Endothelial cell of umbilical vein (primary cell): ENCODE measurements around the gene CDKN2D. TPM values are rescaled to one million over a fixed set of nuclear protein-coding genes. Genes with fewer than 3 reads are reported as not detected.
"Not testable (repeated sequence)": the region's sequence is repeated elsewhere in the genome, so short reads cannot be mapped to it uniquely, and the experiment has no call there.

Experiments
- BruUV-seq: library from RNA; stranded (reverse); fragments of 400-500 nt; replicated peaks from 2 replicates; lab custom pipeline; 2021; lab: Mats Ljungman, UMichigan
- CTCF ChIA-PET: fragments of 300-600, 350-600 bp; sonication (Branson Sonifier 250); formaldehyde crosslinking; loops from one replicate; lab custom pipeline; 2021; ENCODE audit warnings: antibody characterized with exemption, inconsistent platforms; lab: Charles Lee
- POLR2A ChIA-PET: fragments of 300-600, 350-600 bp; sonication (Branson Sonifier 250); formaldehyde crosslinking; loops from one replicate; lab custom pipeline; 2021; ENCODE audit warnings: antibody characterized with exemption, inconsistent platforms; lab: Charles Lee
- DNase-seq: peaks from one replicate; pipeline ENCODE4 v3.0.0-alpha.2; 2011; ENCODE audit warnings: low read depth, low spot score
- FAIRE-seq: peaks from 2 replicates; lab custom pipeline; 2011; peaks lifted over from hg19 to GRCh38; lab: Jason Lieb, UNC
- H2AFZ ChIP-seq: 2 replicates; pipeline ENCODE4 v1.6.0; 2012; ENCODE audit warnings: low read depth, low read length, control low read depth, inconsistent platforms
- H3K27ac ChIP-seq: 2 replicates; pipeline ENCODE4 v1.5.1; 2011; ENCODE audit warnings: low read depth, mild to moderate bottlenecking, control low read depth, low read length, moderate library complexity; ENCODE audit not compliant: insufficient read depth
- H3K27me3 ChIP-seq, 2 experiments: 2 replicates each; pipeline versions ENCODE4 v1.6.0 to v1.6.1; 2011; ENCODE audit warnings: low read length in 2 of 2, mixed read lengths in 1 of 2; ENCODE audit not compliant: control insufficient read depth in 2 of 2, insufficient read depth in 2 of 2
- H3K36me3 ChIP-seq, 2 experiments: 2 replicates in 1 of 2; 3 replicates in 1 of 2; pipeline ENCODE4 v1.5.1; 2011; ENCODE audit warnings: low read length in 2 of 2, mild to moderate bottlenecking in 1 of 2, moderate library complexity in 1 of 2; ENCODE audit not compliant: control insufficient read depth in 2 of 2, insufficient read depth in 2 of 2; ENCODE audit errors: extremely low read depth in 1 of 2
- H3K4me1 ChIP-seq: 3 replicates; pipeline ENCODE4 v1.5.1; 2011; ENCODE audit warnings: mild to moderate bottlenecking, low read length; ENCODE audit not compliant: control insufficient read depth, insufficient read depth; ENCODE audit errors: extremely low read depth
- H3K4me2 ChIP-seq: 2 replicates; pipeline ENCODE4 v1.6.1; 2011; ENCODE audit warnings: low read length, control low read depth, mixed read lengths; ENCODE audit not compliant: insufficient read depth
- H3K4me3 ChIP-seq, 3 experiments: fragments of 200-600 bp in 1 of 3; sonication (generic), shearing (Covaris generic) in 1 of 3; replicated peaks in 1 of 3; 2 replicates each; pipeline ENCODE4 v1.5.1; 2011 to 2016; ENCODE audit warnings: control low read depth in 3 of 3, low read length in 3 of 3, mild to moderate bottlenecking in 2 of 3, inconsistent platforms in 1 of 3, low read depth in 1 of 3, moderate library complexity in 1 of 3; ENCODE audit not compliant: insufficient read depth in 1 of 3
- H3K79me2 ChIP-seq: 2 replicates; pipeline ENCODE4 v1.6.0; 2012; ENCODE audit warnings: low read length, inconsistent platforms; ENCODE audit not compliant: control insufficient read depth, insufficient read depth
- H3K9ac ChIP-seq: replicated peaks from 2 replicates; pipeline ENCODE3; 2011; ENCODE audit warnings: low read length, control low read depth; ENCODE audit not compliant: insufficient read depth; ENCODE audit errors: extremely low read depth
- H3K9me1 ChIP-seq: replicated peaks from 3 replicates; pipeline ENCODE4 v1.6.0; 2011; ENCODE audit warnings: mild to moderate bottlenecking, low read length; ENCODE audit not compliant: control insufficient read depth, insufficient read depth; ENCODE audit errors: extremely low read depth
- H3K9me3 ChIP-seq: replicated peaks from 2 replicates; pipeline ENCODE4 v1.5.1; 2012; ENCODE audit warnings: low read length, inconsistent platforms; ENCODE audit not compliant: control insufficient read depth, insufficient read depth
- H4K20me1 ChIP-seq: replicated peaks from 2 replicates; pipeline ENCODE3; 2011; ENCODE audit warnings: mild to moderate bottlenecking, low read length; ENCODE audit not compliant: control insufficient read depth, insufficient read depth; ENCODE audit errors: extremely low read depth
- CTCF ChIP-seq, 2 donors: IDR thresholded peaks; 1 replicate in 1 of 2; 2 replicates in 1 of 2; pipeline ENCODE4 v1.5.1; 2011; ENCODE audit warnings: low read length in 2 of 2, mild to moderate bottlenecking in 2 of 2, moderate library complexity in 2 of 2, control low read depth in 1 of 2, inconsistent platforms in 1 of 2, low read depth in 1 of 2; ENCODE audit not compliant: insufficient read depth in 1 of 2; ENCODE audit errors: extremely low read depth in 1 of 2
- EZH2 ChIP-seq: IDR thresholded peaks from 2 replicates; pipeline ENCODE4 v1.6.1; 2012; ENCODE audit warnings: borderline replicate concordance, low read depth, mild to moderate bottlenecking, moderate library complexity, low read length, inconsistent platforms; ENCODE audit not compliant: severe bottlenecking
- FOS ChIP-seq: IDR thresholded peaks from 2 replicates; pipeline ENCODE4 v1.6.1; 2011; ENCODE audit warnings: mild to moderate bottlenecking, low read length, moderate library complexity, borderline replicate concordance; ENCODE audit not compliant: insufficient read depth
- GATA2 ChIP-seq: IDR thresholded peaks from 2 replicates; pipeline ENCODE4 v1.7.0; 2011; ENCODE audit warnings: low read depth, mild to moderate bottlenecking, moderate library complexity, mixed read lengths, low read length; ENCODE audit not compliant: insufficient read length, insufficient read depth
- JUN ChIP-seq: IDR thresholded peaks from 2 replicates; pipeline ENCODE4 v1.6.1; 2011; ENCODE audit warnings: borderline replicate concordance, low read depth; ENCODE audit not compliant: insufficient read length, insufficient read depth
- MYC ChIP-seq: IDR thresholded peaks from one replicate; pipeline ENCODE4 v1.6.1; 2011; ENCODE audit warnings: mild to moderate bottlenecking, low read depth, low read length
- POLR2A ChIP-seq: IDR thresholded peaks from 2 replicates; pipeline ENCODE4 v1.6.1; 2012; ENCODE audit warnings: low read depth, mild to moderate bottlenecking, control low read depth, low read length
- POLR2AphosphoS5 ChIP-seq: IDR thresholded peaks from 2 replicates; pipeline ENCODE4 v1.6.1; 2012; ENCODE audit warnings: low read depth, mild to moderate bottlenecking, control low read depth, low read length, moderate library complexity; ENCODE audit not compliant: insufficient read depth
- dilution Hi-C: fragments of 300-500 bp; cut with MboI; formaldehyde crosslinking; loops from one replicate; pipeline ENCODE4 v1.15.0; 2019; ENCODE audit warnings: low sequenced_read_pairs; ENCODE audit not compliant: extremely low pct_ligation_motif_present
- intact Hi-C: fragments of 100-400 bp; cut with micrococcal nuclease; formaldehyde crosslinking; loops from one replicate; pipeline ENCODE4 v1.10.0; 2022
- polyA plus RNA-seq, 4 experiments: library from polyadenylated mRNA; depleted of rRNA in 3 of 4; stranded (reverse) in 3 of 4; unstranded in 1 of 4; fragments of >200 nt; gene quantifications; 2 replicates each; pipeline versions ENCODE4 v1.2.1 to v1.2.3, GENCODE V29; 2011 to 2012; ENCODE audit warnings: missing spikeins in 1 of 4
- total RNA-seq: library from RNA; stranded (reverse); gene quantifications from 2 replicates; pipeline ENCODE4 v1.2.3, GENCODE V29; 2021
- TF ChIP-seq, protein P1 (sequence below): IDR thresholded peaks from 2 replicates; pipeline ENCODE4 v1.6.1; 2011; ENCODE audit not compliant: insufficient read depth, insufficient read length

CDKN2D gene
- total and polyA plus RNA-seq, 2 donors (not counting 3 experiments of a cell fraction or from before 2014, with no cell fraction given): 5.9 to 9.8 TPM

GRCh38 chr19:10551698-10552301 is 17.0 kb downstream of the CDKN2D start:
- DNase-seq: no peak
- POLR2A ChIA-PET: interaction anchor here (0.5 kb wide), 1 partner anchor 334 kb away, joined by 4 read pairs; no protein-coding TSS in a partner anchor

GRCh38 chr19:10551006-10551405 is 17.8 kb downstream of the CDKN2D start:
- H3K36me3 ChIP-seq: peaks cover 7 to 41% of the 10 kb centered on the region in 2 experiments
- intact Hi-C loops, H3K9ac ChIP-seq, H3K79me2 ChIP-seq, dilution Hi-C loops, H3K4me2 ChIP-seq, H3K27me3 ChIP-seq, H3K4me1 ChIP-seq, H3K27ac ChIP-seq, H2AFZ ChIP-seq, BruUV-seq, H3K9me1 ChIP-seq, H3K4me3 ChIP-seq, FAIRE-seq, DNase-seq, H4K20me1 ChIP-seq, POLR2A ChIA-PET, H3K9me3 ChIP-seq: not testable (repeated sequence)
- CTCF ChIA-PET: interaction anchor here (0.9 to 2.0 kb wide), 2 partner anchors 39 to 67 kb away, joined by 3 to 8 read pairs; no protein-coding TSS in a partner anchor

More at GRCh38 chr19:10551698-10552301, 17.0 kb downstream of the CDKN2D start:
- no peak overlapping the region for H3K9ac ChIP-seq
- no peaks in the 10 kb centered on the region for H3K9me1 ChIP-seq
- no peak for FAIRE-seq
- no TSS peak for BruUV-seq
- H3K27me3 ChIP-seq: no peaks in the 10 kb centered on the region
- no peaks in the 10 kb centered on the region for H4K20me1 ChIP-seq
- no peaks in the 10 kb centered on the region for H3K79me2 ChIP-seq
- TF ChIP-seq POLR2A (no peak), EZH2 (no peak), GATA2 (no peak), MYC (no peak), CTCF (IDR thresholded peaks at IDR 0.05; ENCODE audit: extremely low read depth in 1 of 2, insufficient read depth in 1 of 2, low read depth in 1 of 2, low read length in 2 of 2) (no peak), JUN (no peak), POLR2AphosphoS5 (no peak), FOS (no peak)
- TF ChIP-seq, protein P1, sequence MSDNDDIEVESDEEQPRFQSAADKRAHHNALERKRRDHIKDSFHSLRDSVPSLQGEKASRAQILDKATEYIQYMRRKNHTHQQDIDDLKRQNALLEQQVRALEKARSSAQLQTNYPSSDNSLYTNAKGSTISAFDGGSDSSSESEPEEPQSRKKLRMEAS: no peak
- no peak overlapping the region for H3K4me2 ChIP-seq
- dilution Hi-C loops: no loop called here
- H3K27ac ChIP-seq: no peak overlapping the region
- peaks cover 7 to 42% of the 10 kb centered on the region in 2 experiments for H3K36me3 ChIP-seq
- CTCF ChIA-PET: interaction anchor here (0.9 to 2.4 kb wide), 3 partner anchors 35 to 68 kb away, joined by 3 to 8 read pairs (median 8); partner anchors contain the start of gene S1PR5
- no peak overlapping the region for H3K4me3 ChIP-seq
- H3K4me1 ChIP-seq: no peaks in the 10 kb centered on the region
- H2AFZ ChIP-seq: no peak overlapping the region
- intact Hi-C loops: no loop called here
- no peaks in the 10 kb centered on the region for H3K9me3 ChIP-seq
